ENCODE results near the gene SSR1. TPM values are rescaled to one million over a fixed set of nuclear protein-coding genes. Genes with fewer than 3 reads are reported as not detected.

The SSR1 gene
- total RNA-seq, 2 donors from 2014 or later = 145 to 167 TPM

DNA sequence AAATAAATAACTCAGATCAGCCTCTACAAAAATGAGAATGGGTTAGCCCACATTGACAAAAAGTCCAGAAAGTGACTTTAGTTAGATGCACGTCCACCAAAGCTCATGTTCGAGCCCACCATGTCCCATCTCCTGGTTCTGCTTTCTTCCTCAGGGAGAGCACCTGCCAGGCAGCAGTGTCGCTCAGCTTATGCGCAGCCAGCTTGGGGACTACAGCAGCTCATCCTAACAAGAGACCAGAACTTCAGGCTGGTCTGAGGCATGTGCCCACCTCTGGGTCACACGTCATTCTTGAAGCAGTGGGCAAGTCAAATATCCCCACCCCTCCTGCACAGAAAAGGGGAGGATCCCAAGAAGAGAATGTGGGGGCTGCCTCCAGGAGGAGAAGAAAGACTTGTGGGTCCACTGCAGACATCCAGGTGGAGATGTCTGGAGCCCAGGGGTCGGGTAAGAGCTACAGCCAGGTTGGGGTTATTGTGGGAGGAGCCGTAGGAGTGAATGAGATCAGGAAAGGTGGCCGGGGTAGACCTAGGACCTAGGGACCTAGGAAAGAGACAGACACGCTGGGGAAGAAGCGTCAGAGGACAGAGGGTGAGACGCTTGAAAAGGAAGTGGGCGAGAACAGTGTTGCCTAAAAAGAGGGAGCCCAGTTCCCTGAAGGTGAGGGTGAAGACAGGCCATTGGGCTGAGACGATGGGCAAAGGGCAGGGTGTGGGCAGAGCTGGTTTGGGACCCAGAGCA is 52.5 kb downstream of the SSR1 start:
- Histone ChIP-seq H3K36me3 (ENCODE audit: control insufficient read depth, insufficient read depth, low read length) (no peaks in the 10 kb centered on the region), H3K4me3 (ENCODE audit: low read length) (peak overlapping the region; percentile 77), H3K9me3 (ENCODE audit: control insufficient read depth, low read length) (peaks cover 8% of the 10 kb centered on the region), H3K4me1 (ENCODE audit: control insufficient read depth, insufficient read depth, low read length) (no peaks in the 10 kb centered on the region), H3K27ac (ENCODE audit: low read depth, low read length) (peak overlapping the region; percentile 27), H3K9ac (ENCODE audit: extremely low read depth, low read length, poor library complexity, severe bottlenecking) (peak overlapping the region; percentile 19), H3K27me3 (ENCODE audit: control insufficient read depth, insufficient read depth, low read length, poor library complexity, severe bottlenecking) (no peaks in the 10 kb centered on the region)
- peaks cover 17% of the 10 kb centered on the region for H3K9me3 Mint-ChIP-seq
- 68 to 72% methylated on average over 11 to 12 of the region's 13 CpGs for WGBS, 2 experiments (ENCODE audit: insufficient coverage in 1 of 2, insufficient read length in 1 of 2)
- TF ChIP-seq, protein P1, sequence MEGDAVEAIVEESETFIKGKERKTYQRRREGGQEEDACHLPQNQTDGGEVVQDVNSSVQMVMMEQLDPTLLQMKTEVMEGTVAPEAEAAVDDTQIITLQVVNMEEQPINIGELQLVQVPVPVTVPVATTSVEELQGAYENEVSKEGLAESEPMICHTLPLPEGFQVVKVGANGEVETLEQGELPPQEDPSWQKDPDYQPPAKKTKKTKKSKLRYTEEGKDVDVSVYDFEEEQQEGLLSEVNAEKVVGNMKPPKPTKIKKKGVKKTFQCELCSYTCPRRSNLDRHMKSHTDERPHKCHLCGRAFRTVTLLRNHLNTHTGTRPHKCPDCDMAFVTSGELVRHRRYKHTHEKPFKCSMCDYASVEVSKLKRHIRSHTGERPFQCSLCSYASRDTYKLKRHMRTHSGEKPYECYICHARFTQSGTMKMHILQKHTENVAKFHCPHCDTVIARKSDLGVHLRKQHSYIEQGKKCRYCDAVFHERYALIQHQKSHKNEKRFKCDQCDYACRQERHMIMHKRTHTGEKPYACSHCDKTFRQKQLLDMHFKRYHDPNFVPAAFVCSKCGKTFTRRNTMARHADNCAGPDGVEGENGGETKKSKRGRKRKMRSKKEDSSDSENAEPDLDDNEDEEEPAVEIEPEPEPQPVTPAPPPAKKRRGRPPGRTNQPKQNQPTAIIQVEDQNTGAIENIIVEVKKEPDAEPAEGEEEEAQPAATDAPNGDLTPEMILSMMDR (conservative IDR thresholded peaks at IDR 0.05) = no peak
- H3K27ac Mint-ChIP-seq = peak overlapping the region; percentile 69
- H3K4me3 Mint-ChIP-seq = peak overlapping the region; percentile 79
- no peaks in the 10 kb centered on the region for H3K36me3 Mint-ChIP-seq (ENCODE audit: low read depth)
- H3K27me3 Mint-ChIP-seq (ENCODE audit: insufficient read depth) = peaks cover 14% of the 10 kb centered on the region
- H3K4me1 Mint-ChIP-seq = peaks cover 8% of the 10 kb centered on the region
- peak; percentile 62 for DNase-seq

DNA sequence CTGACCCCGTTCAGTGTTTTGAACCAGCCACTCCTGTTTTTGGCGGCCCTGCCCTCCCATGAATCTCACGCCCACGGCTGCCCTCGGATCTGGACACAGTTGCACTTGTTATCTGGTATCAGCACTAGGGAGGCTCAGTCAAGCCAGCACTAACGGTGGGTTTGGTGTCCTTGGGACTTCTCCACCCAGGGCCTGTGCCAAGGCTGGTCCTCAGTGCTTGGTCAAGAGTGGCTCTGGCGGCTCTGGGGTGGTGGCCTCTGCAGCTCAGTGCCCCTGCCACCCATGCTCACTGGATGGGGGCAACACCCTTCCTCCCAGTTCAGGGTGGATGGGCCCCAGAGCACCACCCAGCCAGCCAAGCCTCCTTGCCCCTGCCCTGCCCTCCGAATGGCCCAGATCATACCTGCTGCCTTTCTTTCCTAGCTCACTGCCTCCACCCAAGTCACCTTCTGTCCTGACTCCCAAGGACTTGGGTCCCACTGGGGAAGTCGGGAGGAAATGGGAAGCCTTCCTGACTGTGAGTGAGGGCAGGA is 54.7 kb downstream of the SSR1 start:
- H3K4me3 Mint-ChIP-seq = no peak overlapping the region
- H3K27ac Mint-ChIP-seq = no peak overlapping the region

DNA sequence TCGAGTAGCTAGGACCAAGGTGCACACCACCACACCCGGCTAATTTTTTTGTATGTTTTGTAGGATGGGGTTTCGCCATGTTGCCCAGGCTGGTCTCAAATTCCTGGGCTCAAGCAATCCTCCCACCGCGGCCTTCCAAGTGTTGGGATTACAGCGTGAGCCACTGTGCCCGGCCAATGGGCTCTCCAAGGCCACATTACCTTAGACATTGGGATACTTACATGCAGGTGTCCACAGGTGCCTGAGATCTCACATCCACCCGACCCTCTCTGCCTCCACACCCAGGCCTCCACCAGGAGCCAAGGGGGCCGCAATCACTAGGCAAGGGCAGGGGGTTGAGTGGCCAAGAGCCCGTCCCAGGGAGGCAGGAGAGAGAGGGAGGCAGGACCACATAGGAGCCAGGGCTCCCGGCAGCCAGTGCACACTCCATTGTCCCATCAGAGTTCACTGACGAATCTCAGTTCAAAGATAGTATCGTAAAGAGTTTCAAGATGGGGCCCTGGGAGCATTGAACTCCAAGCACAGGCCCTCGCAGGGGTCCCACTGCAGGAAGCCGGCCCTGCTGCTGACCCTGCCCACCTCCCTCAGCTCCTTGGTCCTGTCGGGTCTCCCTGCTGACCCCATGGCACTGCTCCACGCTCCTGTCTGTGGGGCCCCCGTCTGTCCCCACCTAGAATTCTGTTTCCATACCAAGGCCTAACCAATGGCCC is 55.3 kb downstream of the SSR1 start:
- Histone ChIP-seq H3K9me3 (ENCODE audit: control insufficient read depth, low read length) (peaks cover 9% of the 10 kb centered on the region), H3K9ac (ENCODE audit: extremely low read depth, low read length, poor library complexity, severe bottlenecking) (no peak overlapping the region), H3K4me1 (ENCODE audit: control insufficient read depth, insufficient read depth, low read length) (no peaks in the 10 kb centered on the region), H3K4me3 (ENCODE audit: low read length) (no peak overlapping the region), H3K27me3 (ENCODE audit: control insufficient read depth, insufficient read depth, low read length, poor library complexity, severe bottlenecking) (no peaks in the 10 kb centered on the region), H3K27ac (ENCODE audit: low read depth, low read length) (no peak overlapping the region), H3K36me3 (ENCODE audit: control insufficient read depth, insufficient read depth, low read length) (no peaks in the 10 kb centered on the region)
- 93 to 94% methylated on average over 11 to 18 of the region's 18 CpGs for WGBS, 2 experiments (ENCODE audit: insufficient coverage in 1 of 2, insufficient read length in 1 of 2)
- H3K4me1 Mint-ChIP-seq = peaks cover 6% of the 10 kb centered on the region
- no peak overlapping the region for H3K27ac Mint-ChIP-seq
- peaks cover 14% of the 10 kb centered on the region for H3K27me3 Mint-ChIP-seq (ENCODE audit: insufficient read depth)
- H3K9me3 Mint-ChIP-seq = peaks cover 18% of the 10 kb centered on the region
- no peaks in the 10 kb centered on the region for H3K36me3 Mint-ChIP-seq (ENCODE audit: low read depth)
- TF ChIP-seq, protein P1 (conservative IDR thresholded peaks at IDR 0.05) = no peak
- DNase-seq = no peak
- H3K4me3 Mint-ChIP-seq = no peak overlapping the region

More for the DNA sequence above, 54.7 kb downstream of the SSR1 start:
- Mint-ChIP-seq H3K27me3 (ENCODE audit: insufficient read depth) (peaks cover 14% of the 10 kb centered on the region), H3K9me3 (peaks cover 18% of the 10 kb centered on the region), H3K4me1 (peaks cover 6% of the 10 kb centered on the region), H3K36me3 (ENCODE audit: low read depth) (no peaks in the 10 kb centered on the region)
- WGBS, 2 experiments (ENCODE audit: insufficient coverage in 1 of 2, insufficient read length in 1 of 2) = 93 to 97% methylated on average over 4 to 9 of the region's 9 CpGs
- Histone ChIP-seq H3K27ac (ENCODE audit: low read depth, low read length) (no peak overlapping the region), H3K9me3 (ENCODE audit: control insufficient read depth, low read length) (peaks cover 9% of the 10 kb centered on the region), H3K27me3 (ENCODE audit: control insufficient read depth, insufficient read depth, low read length, poor library complexity, severe bottlenecking) (no peaks in the 10 kb centered on the region), H3K36me3 (ENCODE audit: control insufficient read depth, insufficient read depth, low read length) (no peaks in the 10 kb centered on the region), H3K9ac (ENCODE audit: extremely low read depth, low read length, poor library complexity, severe bottlenecking) (no peak overlapping the region), H3K4me3 (ENCODE audit: low read length) (no peak overlapping the region), H3K4me1 (ENCODE audit: control insufficient read depth, insufficient read depth, low read length) (no peaks in the 10 kb centered on the region)
- TF ChIP-seq, protein P1 (conservative IDR thresholded peaks at IDR 0.05) = no peak
- DNase-seq = no peak
